HG02852 (cell line): Measurements from ENCODE around the gene GCC1.
"Not testable (repeated sequence)": the region's sequence is repeated elsewhere in the genome, so short reads cannot be mapped to it uniquely, and the experiment has no call there.

Experiments used
- ATAC-seq: cut with Tn5 transposase; IDR thresholded peaks from one replicate; pipeline ENCODE4 v1.9.1; 2021; ENCODE audit warnings: mild to moderate bottlenecking, moderate library complexity; ENCODE audit not compliant: unreplicated experiment

The GCC1 gene

DNA sequence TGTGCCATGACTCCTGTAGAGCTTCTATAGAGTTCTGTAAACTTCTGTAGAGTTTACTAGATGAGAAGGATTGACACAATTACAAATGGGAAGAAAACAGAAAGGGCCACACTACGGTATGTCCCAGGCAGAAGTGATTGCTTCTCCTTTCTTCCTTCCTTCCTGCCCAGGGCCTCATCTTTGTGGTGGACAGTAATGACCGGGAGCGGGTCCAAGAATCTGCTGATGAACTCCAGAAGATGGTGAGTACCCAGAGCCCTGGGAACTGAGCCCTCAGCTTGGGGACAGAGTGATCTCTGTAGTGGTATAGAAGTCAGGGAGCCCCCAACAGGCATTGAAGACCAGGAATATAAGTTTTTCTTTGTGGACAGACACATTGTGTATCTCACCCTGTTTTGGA, 4.5 kb upstream of the GCC1 start:
- no peak for ATAC-seq

DNA sequence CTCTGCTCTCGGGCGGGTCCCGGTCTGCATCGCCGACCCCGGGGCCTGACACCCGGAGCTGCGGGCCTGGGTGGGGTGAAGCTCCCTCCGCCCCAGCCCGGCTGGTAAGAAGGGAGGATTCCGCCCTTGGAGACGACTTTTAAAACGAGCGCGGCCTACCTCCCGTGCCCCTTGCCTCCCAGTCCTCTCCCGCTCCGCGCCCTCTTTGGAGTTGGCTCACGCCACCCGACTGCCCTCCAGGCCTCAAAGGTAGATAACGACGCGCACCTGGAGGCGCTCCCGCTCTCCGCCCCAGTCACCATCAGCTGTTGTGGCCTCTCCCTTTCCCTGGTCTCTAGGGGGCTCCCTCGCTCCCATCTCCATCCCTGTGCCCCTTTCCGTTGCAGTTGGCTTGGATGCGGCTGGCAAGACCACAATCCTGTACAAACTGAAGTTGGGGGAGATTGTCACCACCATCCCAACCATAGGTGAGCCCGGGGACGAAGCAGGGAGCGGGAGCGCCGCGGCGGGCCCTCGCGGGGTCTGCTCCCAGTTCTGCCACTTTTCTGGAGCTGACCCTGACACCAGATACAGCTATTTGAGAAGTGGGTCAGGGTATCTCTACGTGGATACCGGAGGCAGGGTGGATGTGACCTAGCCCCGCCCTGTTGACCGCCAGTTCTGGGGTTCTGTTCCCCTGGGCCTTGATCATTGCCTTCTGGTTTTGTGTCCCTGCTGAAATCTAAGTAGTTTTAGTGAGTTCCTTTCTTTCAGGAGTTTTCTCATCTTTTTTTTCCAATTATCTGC, 3.5 kb upstream of the GCC1 start:
- peak; percentile 30 for ATAC-seq

DNA sequence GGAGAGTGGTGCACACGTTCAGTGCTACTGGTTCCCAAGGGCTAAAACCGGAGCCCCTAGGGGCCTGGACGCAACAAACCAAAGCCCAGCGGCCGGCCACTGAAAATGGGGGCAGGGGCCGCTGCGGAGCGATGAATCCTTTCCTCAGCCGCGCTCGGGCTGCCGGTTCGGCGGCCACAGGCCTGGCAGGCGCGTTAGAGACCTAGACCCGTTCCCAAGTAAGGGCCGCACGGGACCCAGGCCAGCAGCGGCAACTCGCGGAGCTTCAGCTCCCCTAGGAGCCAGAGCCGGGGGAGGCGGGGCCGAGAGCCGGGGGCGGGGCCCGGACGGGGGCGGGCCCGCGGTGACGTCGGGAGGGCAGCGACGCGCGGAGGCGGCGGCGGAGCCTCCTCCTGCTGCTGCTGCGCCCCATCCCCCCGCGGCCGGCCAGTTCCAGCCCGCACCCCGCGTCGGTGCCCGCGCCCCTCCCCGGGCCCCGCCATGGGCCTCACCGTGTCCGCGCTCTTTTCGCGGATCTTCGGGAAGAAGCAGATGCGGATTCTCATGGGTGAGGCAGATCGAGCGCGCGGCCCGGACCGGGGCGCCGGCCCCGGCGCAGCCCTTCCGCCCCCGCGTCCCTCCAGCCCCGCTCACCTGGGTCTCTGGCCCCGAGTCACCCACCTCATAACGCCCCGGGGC, 2.8 kb upstream of the GCC1 start, which contains the start of gene ARF5:
ARF5 (plus strand) TSS at position 393 of the 678 bp plus-strand sequence; CDS start at position 481, 88 bp downstream.
- peak; percentile 75 for ATAC-seq

- ATAC-seq = no peak
Measured at GRCh38 chr7:127587663-127588018, 2.2 kb upstream of the GCC1 start.

DNA sequence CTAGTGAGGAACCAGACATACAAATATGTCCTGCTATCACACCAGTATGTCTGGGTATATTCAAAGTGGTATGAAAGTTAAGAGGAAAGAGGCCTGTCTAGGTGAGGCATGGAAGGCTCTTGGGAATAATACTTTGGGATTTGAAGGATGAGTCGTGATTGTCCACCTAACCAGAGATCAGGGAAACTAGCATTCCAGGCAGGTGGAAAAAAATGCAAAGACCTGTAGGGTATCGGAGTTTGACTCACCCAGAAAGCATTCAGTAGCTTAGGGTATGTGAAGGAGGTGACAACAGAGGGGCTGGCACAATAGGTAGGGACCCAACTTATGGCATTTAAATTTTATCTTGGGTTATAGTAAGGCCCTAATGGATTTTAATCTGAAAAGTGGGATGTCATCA, 950 bp upstream of the GCC1 start:
- ATAC-seq = no peak

GRCh38 chr7:127584648-127585043, 750 bp downstream of the GCC1 start:
- ATAC-seq = no peak

- ATAC-seq = no peak
Measured at GRCh38 chr7:127582361-127582760, 3.0 kb downstream of the GCC1 start.

- no peak for ATAC-seq
Measured at GRCh38 chr7:127581716-127582115, 3.7 kb downstream of the GCC1 start.

DNA sequence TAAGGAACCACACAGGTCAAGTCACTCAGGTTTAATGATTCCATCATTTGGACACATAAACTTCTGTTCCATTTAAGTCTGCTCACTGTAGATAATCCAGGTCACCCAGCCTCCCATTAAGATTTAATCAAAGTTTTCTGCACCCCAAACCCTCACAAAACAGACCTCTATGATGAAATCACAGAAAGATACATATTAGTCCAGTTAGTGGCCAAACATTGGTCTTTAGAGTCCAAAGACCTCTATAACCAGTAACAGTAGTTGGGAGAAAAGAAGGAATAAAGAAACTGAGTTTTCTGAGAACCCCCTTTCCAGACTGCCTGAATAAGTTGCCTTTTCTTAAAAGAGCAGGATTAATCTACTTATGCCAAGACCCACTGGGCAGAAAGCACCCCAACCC, 4.8 kb downstream of the GCC1 start:
- no peak for ATAC-seq

GRCh38 chr7:127578711-127579275, 6.6 kb downstream of the GCC1 start:
- ATAC-seq = no peak

GRCh38 chr7:127578036-127578684, 7.2 kb downstream of the GCC1 start:
- no peak for ATAC-seq

DNA sequence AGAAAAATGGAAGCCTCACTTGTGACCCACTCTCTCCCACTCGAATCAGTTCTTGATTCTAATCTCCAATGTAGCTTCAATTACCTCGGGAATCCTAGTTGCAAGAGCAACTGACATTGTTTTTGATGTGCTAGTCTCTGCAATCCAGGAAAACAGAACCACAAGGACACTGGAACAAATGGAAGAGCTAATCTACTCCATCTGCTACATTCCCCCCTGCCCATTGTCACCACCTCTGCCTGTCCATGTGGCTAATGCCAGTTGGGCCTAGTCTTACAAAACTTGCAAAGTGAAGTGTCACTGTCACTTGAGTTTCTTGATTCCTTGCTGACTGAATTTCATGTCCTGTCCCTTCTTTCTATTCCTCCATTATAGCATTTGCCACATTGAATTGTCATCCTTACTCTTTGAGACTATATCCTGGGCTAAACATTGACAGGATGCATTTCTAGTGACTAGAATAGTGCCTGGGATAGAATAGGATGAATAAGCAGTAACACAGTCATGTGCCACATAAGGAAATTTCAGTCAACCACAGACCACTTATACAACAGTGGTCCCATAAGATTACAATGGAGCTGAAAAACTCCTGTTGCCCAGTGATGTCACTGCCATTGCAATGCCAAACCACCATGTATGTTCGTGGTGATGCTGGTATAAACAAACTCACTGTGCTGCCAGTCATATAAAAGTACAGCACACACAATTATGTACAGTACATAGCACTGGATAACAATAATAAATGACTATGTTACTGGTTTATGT, 13.5 kb downstream of the GCC1 start:
- no peak for ATAC-seq

DNA sequence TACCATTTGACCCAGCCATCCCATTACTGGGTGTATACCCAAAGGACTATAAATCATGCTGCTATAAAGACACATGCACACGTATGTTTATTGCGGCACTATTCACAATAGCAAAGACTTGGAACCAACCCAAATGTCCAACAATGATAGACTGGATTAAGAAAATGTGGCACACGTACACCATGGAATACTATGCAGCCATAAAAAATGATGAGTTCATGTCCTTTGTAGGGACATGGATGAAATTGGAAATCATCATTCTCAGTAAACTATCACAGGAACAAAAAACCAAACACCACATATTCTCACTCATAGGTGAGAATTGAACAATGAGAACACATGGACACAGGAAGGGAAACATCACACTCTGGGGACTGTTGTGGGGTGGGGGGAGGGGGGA, 17.4 kb downstream of the GCC1 start:
- not testable (repeated sequence) for ATAC-seq

DNA sequence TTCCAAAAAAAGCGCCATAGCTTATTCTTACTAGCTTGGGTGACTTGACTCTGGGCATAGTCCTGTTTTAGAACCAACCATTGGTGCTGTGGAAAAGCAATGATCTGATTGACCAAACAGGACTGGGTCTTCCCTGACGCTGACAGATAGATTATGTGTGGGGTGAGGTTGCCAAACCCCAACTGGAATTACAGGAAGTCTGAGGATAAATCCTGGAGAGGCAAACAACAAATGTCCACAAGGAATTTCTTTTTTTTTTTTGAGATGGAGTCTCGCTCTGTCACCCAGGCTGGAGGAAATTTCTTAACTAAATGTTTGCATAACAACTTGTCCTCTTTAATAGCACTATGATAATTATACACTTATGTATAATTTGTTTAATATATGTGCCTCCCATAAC, 19.2 kb downstream of the GCC1 start:
- no peak for ATAC-seq

GRCh38 chr7:127557803-127558202, 27.6 kb downstream of the GCC1 start:
- no peak for ATAC-seq

DNA sequence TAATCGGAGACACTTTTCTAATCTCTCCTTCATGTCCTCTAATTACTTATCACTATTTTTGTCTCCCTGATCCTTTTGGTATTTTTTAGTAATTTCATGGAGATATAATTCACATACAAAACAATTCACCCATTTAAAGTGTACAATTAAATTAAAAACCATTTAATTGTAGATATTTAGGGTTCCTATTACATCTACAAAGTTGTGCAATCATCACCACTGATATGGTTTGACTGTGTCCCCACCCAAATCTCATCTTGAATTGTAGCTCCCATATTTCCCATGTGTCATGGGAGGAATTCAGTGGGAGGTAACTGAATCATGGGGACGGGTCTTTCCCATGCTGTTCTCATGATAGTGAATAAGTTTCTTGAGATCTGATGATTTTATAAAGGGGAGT, 29.0 kb downstream of the GCC1 start:
- no peak for ATAC-seq

- ATAC-seq = no peak
Measured at GRCh38 chr7:127551941-127552340, 33.5 kb downstream of the GCC1 start.

- no peak for ATAC-seq
Measured at GRCh38 chr7:127550247-127550646, 35.1 kb downstream of the GCC1 start.

DNA sequence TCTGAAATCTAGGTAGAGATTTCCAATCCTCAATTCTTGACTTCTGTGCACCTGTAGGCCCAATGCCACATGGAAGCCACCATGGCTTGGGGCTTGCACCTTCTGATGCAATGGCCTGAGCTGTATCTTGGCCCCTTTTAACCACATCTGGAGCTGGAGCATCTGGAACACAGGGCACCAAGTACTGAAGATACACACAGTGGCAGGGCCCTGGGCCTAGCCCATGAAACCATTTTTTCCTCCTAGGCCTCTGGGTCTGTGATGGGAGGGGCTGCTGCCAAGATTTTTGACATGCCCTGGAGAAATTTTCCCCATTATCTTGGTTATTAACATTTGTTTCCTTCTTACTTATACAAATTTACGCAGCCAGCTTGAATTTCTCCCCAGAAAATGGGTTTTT, 39.1 kb downstream of the GCC1 start:
- ATAC-seq = no peak

DNA sequence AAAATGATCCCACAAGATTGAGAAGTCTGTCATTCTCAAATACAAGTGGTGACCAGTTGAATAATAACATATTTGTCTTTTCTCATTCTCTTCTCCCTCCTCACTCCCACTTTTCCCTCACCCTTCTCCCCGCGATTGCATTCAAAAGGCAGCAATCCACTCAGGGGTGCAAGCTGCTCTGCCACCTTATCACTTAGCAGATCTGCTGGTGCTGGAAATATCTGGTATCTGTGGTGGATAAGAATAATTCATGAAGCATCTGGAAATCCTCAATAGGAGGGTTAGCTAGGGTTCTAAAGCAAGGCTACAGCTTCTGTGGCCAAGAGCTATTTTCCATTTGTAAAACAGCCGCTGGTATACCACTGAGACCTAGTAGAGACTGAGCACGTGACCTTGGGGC, 43.8 kb downstream of the GCC1 start:
- no peak for ATAC-seq

GRCh38 chr7:127540461-127540860, 44.9 kb downstream of the GCC1 start:
- ATAC-seq = not testable (repeated sequence)
